Ovary (tissue), 9 donors: ENCODE measurements around the gene CENPP. TPM values are rescaled to one million over a fixed set of nuclear protein-coding genes. Genes with fewer than 3 reads are reported as not detected.

ENCODE experiments used
- DNase-seq, 5 donors: peaks; one replicate each; pipeline ENCODE4 v3.0.0-alpha.2; 2019 to 2020
- H3K27ac ChIP-seq, 2 donors: fragments of 200-600 bp; one replicate each; pipeline versions ENCODE4 v1.5.1 to v1.8.0; 2019 to 2022
- H3K27me3 ChIP-seq: fragments of 200-600 bp; one replicate; pipeline ENCODE4 v1.8.0; 2022
- H3K36me3 ChIP-seq: fragments of 200-600 bp; sonication (generic); one replicate; pipeline ENCODE4 v1.5.1; 2019
- H3K4me1 ChIP-seq: one replicate; pipeline ENCODE4 v1.8.1; 2013; ENCODE audit warnings: mild to moderate bottlenecking, moderate library complexity; ENCODE audit not compliant: insufficient read depth
- H3K4me3 ChIP-seq: fragments of 200-600 bp; sonication (generic); one replicate; pipeline ENCODE4 v1.5.1; 2017
- H3K9me3 ChIP-seq, 2 donors: fragments of 200-600 bp in 1 of 2; sonication (generic) in 1 of 2; one replicate each; pipeline versions ENCODE4 v1.5.1 to v1.8.1; 2013 to 2019; ENCODE audit warnings: mild to moderate bottlenecking in 1 of 2, moderate library complexity in 1 of 2
- EP300 ChIP-seq: sonication (generic); formaldehyde crosslinking; IDR thresholded peaks from one replicate; pipeline ENCODE4 v1.6.1; 2017; ENCODE audit warnings: antibody characterized with exemption
- POLR2A ChIP-seq: fragments of 450-650 bp; IDR thresholded peaks from one replicate; pipeline ENCODE4 v1.6.1; 2017; ENCODE audit warnings: antibody characterized with exemption, mild to moderate bottlenecking, moderate library complexity
- WGBS, 3 donors: extraction: QIAGEN DNeasy Blood & Tissue Kit in 1 of 3; methylation state at CpG; one replicate each; pipeline versions ENCODE4 v1.1.5 to v1.1.7; 2013 to 2017; 5-methylcytosine and 5-hydroxymethylcytosine counted together
- intact Hi-C, 4 donors: fragments of 100-400 bp; cut with DNase I; formaldehyde crosslinking; loops; one replicate each; pipeline versions ENCODE4 v1.11.0 to v1.15.1; 2022 to 2023
- polyA plus RNA-seq, 2 donors: library from polyadenylated mRNA; stranded (reverse); fragments of 200-250 nt in 1 of 2; fragments of 350-450 nt in 1 of 2; fragmentation: Illumina TruSeq in 1 of 2; extraction: RNeasy Lipid Tissue Mini Kit (QIAGEN cat#74804) in 1 of 2; gene quantifications; one replicate each; pipeline ENCODE4 v1.2.3, GENCODE V29; 2013 to 2014
- total RNA-seq, 7 donors: library from RNA; depleted of rRNA in 2 of 7; stranded (reverse); fragments of >200 nt in 2 of 7; fragmentation: NEBNext Ultra II Directional in 3 of 7; extraction: Animal tissue kit (Norgen Biotek cat#: 25700) in 3 of 7; gene quantifications; one replicate each; pipeline versions ENCODE4 v1.1.0 to v1.2.4, GENCODE V29; 2016 to 2023
- TF ChIP-seq, protein P1 (sequence below), 3 donors: fragments of 450-650 bp in 2 of 3; fragments of 200-600 bp in 1 of 3; IDR thresholded peaks; one replicate each; pipeline versions ENCODE4 v1.5.1 to v1.8.0; 2016 to 2022; ENCODE audit warnings: antibody characterized with exemption in 3 of 3, mild to moderate bottlenecking in 1 of 3
- donor health status: DM: no; HTN: no; CAD: no; lungs with moderate emphysema.
- donor health status: DM: no; HTN: no; CAD: no.
- donor health status: Bipolar disorder and iron deficiency.
- donor health status: DM: yes; HTN: yes; CAD: no.
- donor health status: DM: no; HTN: no; CAD: no.
- donor health status: DM: yes; HTN: yes; CAD: no.

The CENPP gene
- total and polyA plus RNA-seq, 9 donors = 1.4 to 9.5 (median 5.8) TPM

- TF ChIP-seq, protein P1, sequence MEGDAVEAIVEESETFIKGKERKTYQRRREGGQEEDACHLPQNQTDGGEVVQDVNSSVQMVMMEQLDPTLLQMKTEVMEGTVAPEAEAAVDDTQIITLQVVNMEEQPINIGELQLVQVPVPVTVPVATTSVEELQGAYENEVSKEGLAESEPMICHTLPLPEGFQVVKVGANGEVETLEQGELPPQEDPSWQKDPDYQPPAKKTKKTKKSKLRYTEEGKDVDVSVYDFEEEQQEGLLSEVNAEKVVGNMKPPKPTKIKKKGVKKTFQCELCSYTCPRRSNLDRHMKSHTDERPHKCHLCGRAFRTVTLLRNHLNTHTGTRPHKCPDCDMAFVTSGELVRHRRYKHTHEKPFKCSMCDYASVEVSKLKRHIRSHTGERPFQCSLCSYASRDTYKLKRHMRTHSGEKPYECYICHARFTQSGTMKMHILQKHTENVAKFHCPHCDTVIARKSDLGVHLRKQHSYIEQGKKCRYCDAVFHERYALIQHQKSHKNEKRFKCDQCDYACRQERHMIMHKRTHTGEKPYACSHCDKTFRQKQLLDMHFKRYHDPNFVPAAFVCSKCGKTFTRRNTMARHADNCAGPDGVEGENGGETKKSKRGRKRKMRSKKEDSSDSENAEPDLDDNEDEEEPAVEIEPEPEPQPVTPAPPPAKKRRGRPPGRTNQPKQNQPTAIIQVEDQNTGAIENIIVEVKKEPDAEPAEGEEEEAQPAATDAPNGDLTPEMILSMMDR (IDR thresholded peaks at IDR 0.05) = no peak
- TF ChIP-seq EP300 = no peak
- TF ChIP-seq POLR2A = no peak
- H3K4me3 ChIP-seq = peak within 1 kb of the TSS; percentile 13
- H3K36me3 ChIP-seq = no peaks in the 10 kb centered on the region
- WGBS, 3 donors = 5 to 11% (median 9%) methylated on average over 1 of the region's 1 CpG
- peaks cover 8% of the 10 kb centered on the region for H3K4me1 ChIP-seq
- H3K9me3 ChIP-seq = no peaks in the 10 kb centered on the region
- H3K27me3 ChIP-seq = no peaks in the 10 kb centered on the region
- peak within 1 kb of the TSS; percentile 18 to 60 for H3K27ac ChIP-seq
- no peak for DNase-seq
- intact Hi-C loops = no loop called here
Observed at GRCh38 chr9:92424340-92424739, 98.6 kb downstream of the CENPP start, which contains the start of gene OMD. Gene OMD (minus strand): TSS chr9:92424471. CDS start chr9:92417558, 6,913 bp downstream.

GRCh38 chr9:92425474-92425873, 99.7 kb downstream of the CENPP start:
- Histone ChIP-seq H3K27ac (peak overlapping the region in 1 of 2 donors; percentile 60), H3K4me3 (no peak overlapping the region), H3K36me3 (no peaks in the 10 kb centered on the region), H3K9me3 (no peaks in the 10 kb centered on the region), H3K27me3 (no peaks in the 10 kb centered on the region), H3K4me1 (peaks cover 8% of the 10 kb centered on the region)
- DNase-seq = no peak
- intact Hi-C loops = loop anchor here in 1 of 4 donors (5.0 kb wide), 1 partner anchor 83 kb away; no protein-coding TSS in a partner anchor
- 6 to 12% (median 11%) methylated on average over 2 of the region's 2 CpGs for WGBS, 3 donors
- TF ChIP-seq EP300 = no peak
- TF ChIP-seq POLR2A = no peak
- TF ChIP-seq, protein P1 (IDR thresholded peaks at IDR 0.05) = no peak

DNA sequence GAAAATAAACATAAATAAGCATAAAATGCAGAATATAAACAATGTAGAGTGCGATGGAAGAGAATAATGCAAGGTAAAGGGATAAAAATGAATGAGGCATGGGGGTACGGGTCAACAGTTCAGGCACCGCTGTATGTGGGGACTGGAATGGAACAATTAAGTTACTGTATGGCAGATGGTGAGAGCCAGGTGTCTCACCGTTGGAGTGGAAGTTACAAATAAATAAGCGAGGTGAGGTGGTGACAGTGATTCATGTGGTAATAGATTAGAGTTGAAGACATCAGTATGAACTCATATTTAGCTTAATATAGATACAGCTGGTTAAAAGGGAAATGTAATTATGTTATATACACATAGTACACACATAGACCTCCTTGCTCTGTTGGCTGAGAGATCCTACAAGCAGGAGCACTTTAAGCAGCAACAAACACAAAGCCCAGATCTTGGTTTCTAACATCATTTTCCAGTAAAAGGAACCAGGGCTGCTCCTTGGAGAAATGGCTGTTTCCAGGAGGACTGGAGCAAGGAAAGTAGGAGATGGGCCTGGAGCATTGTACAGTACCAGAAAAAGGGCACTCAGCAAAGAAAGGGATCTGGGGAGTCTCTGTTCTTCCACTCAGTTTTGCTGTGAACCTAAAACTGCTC, 100.9 kb downstream of the CENPP start:
- Histone ChIP-seq H3K36me3 (no peaks in the 10 kb centered on the region), H3K4me1 (peaks cover 7% of the 10 kb centered on the region), H3K27ac (peak overlapping the region in 1 of 2 donors; percentile 60), H3K4me3 (no peak overlapping the region), H3K9me3 (no peaks in the 10 kb centered on the region), H3K27me3 (no peaks in the 10 kb centered on the region)
- TF ChIP-seq EP300 = no peak
- no peak for TF ChIP-seq POLR2A
- TF ChIP-seq, protein P1 (IDR thresholded peaks at IDR 0.05) = no peak
- intact Hi-C loops = loop anchor here in 1 of 4 donors (5.0 kb wide), 1 partner anchor 84 kb away; no protein-coding TSS in a partner anchor
- no peak for DNase-seq
- 58 to 64% (median 59%) methylated on average over 5 of the region's 5 CpGs for WGBS, 3 donors

- intact Hi-C loops = loop anchor here in 2 of 4 donors (5.0 to 10.0 kb wide), 3 partner anchors 78 to 205 kb away; no protein-coding TSS in a partner anchor
- Histone ChIP-seq H3K36me3 (no peaks in the 10 kb centered on the region), H3K27ac (no peak overlapping the region), H3K9me3 (no peaks in the 10 kb centered on the region), H3K27me3 (no peaks in the 10 kb centered on the region), H3K4me1 (peaks cover 6% of the 10 kb centered on the region), H3K4me3 (no peak overlapping the region)
- WGBS, 3 donors = 77 to 97% (median 95%) methylated on average over 2 of the region's 2 CpGs
- no peak for DNase-seq
- TF ChIP-seq POLR2A = no peak
- TF ChIP-seq, protein P1 (IDR thresholded peaks at IDR 0.05) = no peak
- TF ChIP-seq EP300 = no peak
Observed at GRCh38 chr9:92429836-92430235, 104.1 kb downstream of the CENPP start.
